Liver (tissue), 9 donors: ENCODE measurements around the gene DUOXA1. TPM values are rescaled to one million over a fixed set of nuclear protein-coding genes. Genes with fewer than 3 reads are reported as not detected.
"Not testable (repeated sequence)": the region's sequence is repeated elsewhere in the genome, so short reads cannot be mapped to it uniquely, and the experiment has no call there.

Source experiments
- DNase-seq: peaks from one replicate; pipeline ENCODE4 v3.0.0-alpha.2; 2017; ENCODE audit warnings: low spot score
- H3K27ac ChIP-seq, 2 donors: one replicate each; pipeline ENCODE4 v1.7.0; 2013; ENCODE audit warnings: inconsistent platforms in 2 of 2, low read length in 2 of 2, control low read depth in 1 of 2, low read depth in 1 of 2, mild to moderate bottlenecking in 1 of 2
- H3K27me3 ChIP-seq, 4 donors: one replicate each; pipeline versions ENCODE4 v1.6.1 to v1.7.0; 2013; ENCODE audit warnings: low read length in 3 of 4, inconsistent platforms in 1 of 4, mild to moderate bottlenecking in 1 of 4, moderate library complexity in 1 of 4; ENCODE audit not compliant: control insufficient read depth in 4 of 4, insufficient read depth in 4 of 4
- H3K36me3 ChIP-seq, 4 donors: one replicate each; pipeline versions ENCODE4 v1.6.1 to v1.7.0; 2013; ENCODE audit warnings: low read length in 3 of 4, mild to moderate bottlenecking in 3 of 4, low read depth in 1 of 4, moderate library complexity in 1 of 4; ENCODE audit not compliant: control insufficient read depth in 4 of 4, insufficient read depth in 3 of 4
- H3K4me1 ChIP-seq, 4 donors: one replicate each; pipeline versions ENCODE4 v1.6.1 to v1.7.0; 2013; ENCODE audit warnings: low read length in 3 of 4, mild to moderate bottlenecking in 3 of 4, moderate library complexity in 1 of 4; ENCODE audit not compliant: control insufficient read depth in 4 of 4, insufficient read depth in 4 of 4
- H3K4me3 ChIP-seq, 3 donors: one replicate each; pipeline versions ENCODE4 v1.6.1 to v1.7.0; 2013; ENCODE audit warnings: low read length in 3 of 3, control low read depth in 1 of 3, low read depth in 1 of 3, mild to moderate bottlenecking in 1 of 3
- H3K9ac ChIP-seq, 2 donors: one replicate each; pipeline ENCODE4 v1.7.0; 2013; ENCODE audit warnings: low read length in 2 of 2, mild to moderate bottlenecking in 2 of 2, moderate library complexity in 2 of 2, control low read depth in 1 of 2, low read depth in 1 of 2
- H3K9me3 ChIP-seq, 4 donors: one replicate each; pipeline versions ENCODE4 v1.6.1 to v1.7.0; 2013; ENCODE audit warnings: low read length in 3 of 4; ENCODE audit not compliant: control insufficient read depth in 4 of 4
- EGR1 ChIP-seq, 2 donors: IDR thresholded peaks; 2 replicates each; pipeline ENCODE4 v1.6.1; 2016 to 2018; ENCODE audit warnings: antibody characterized with exemption in 2 of 2, low read depth in 2 of 2
- FOXA2 ChIP-seq: IDR thresholded peaks from 2 replicates; pipeline ENCODE4 v1.6.1; 2016; ENCODE audit warnings: antibody characterized with exemption
- GABPA ChIP-seq, 2 donors: IDR thresholded peaks in 1 of 2; conservative IDR thresholded peaks in 1 of 2; 2 replicates each; pipeline ENCODE4 v1.6.1; 2016; ENCODE audit warnings: antibody characterized with exemption in 2 of 2, mild to moderate bottlenecking in 1 of 2, moderate library complexity in 1 of 2
- HNF4A ChIP-seq, 2 donors: conservative IDR thresholded peaks; 2 replicates each; pipeline ENCODE4 v1.6.1; 2016; ENCODE audit warnings: antibody characterized with exemption in 2 of 2, mild to moderate bottlenecking in 2 of 2
- HNF4G ChIP-seq: IDR thresholded peaks from 2 replicates; pipeline ENCODE4 v1.6.1; 2016; ENCODE audit warnings: antibody characterized with exemption
- JUND ChIP-seq, 2 donors: IDR thresholded peaks; 2 replicates each; pipeline ENCODE4 v1.6.1; 2016; ENCODE audit warnings: antibody characterized with exemption in 2 of 2
- NR2F2 ChIP-seq: IDR thresholded peaks from 2 replicates; pipeline ENCODE4 v1.6.1; 2016; ENCODE audit warnings: antibody characterized with exemption
- RXRA ChIP-seq, 2 donors: IDR thresholded peaks; 2 replicates each; pipeline ENCODE4 v1.6.1; 2017 to 2018; ENCODE audit warnings: antibody characterized with exemption in 2 of 2, mild to moderate bottlenecking in 1 of 2
- SP1 ChIP-seq: IDR thresholded peaks from 2 replicates; pipeline ENCODE4 v1.6.1; 2018; ENCODE audit warnings: antibody characterized with exemption, mild to moderate bottlenecking
- TAF1 ChIP-seq: conservative IDR thresholded peaks from 2 replicates; pipeline ENCODE4 v1.6.1; 2016; ENCODE audit warnings: antibody characterized with exemption, mild to moderate bottlenecking
- WGBS: extraction: QIAGEN DNeasy Blood & Tissue Kit; methylation state at CpG from one replicate; pipeline ENCODE4 v1.1.7; 2013; 5-methylcytosine and 5-hydroxymethylcytosine counted together
- polyA plus RNA-seq, 2 donors: library from polyadenylated mRNA; stranded (reverse) in 1 of 2; unstranded in 1 of 2; fragments of 200-250 nt in 1 of 2; fragments of >200 nt in 1 of 2; fragmentation: Nextera tagmentation in 1 of 2; extraction: Ambion mirVana in 1 of 2; gene quantifications; one replicate each; pipeline versions ENCODE4 v1.2.1 to v1.2.3, GENCODE V29; 2013 to 2015
- total RNA-seq, 2 donors: library from RNA; depleted of rRNA; stranded (reverse); fragments of >200 nt; gene quantifications; one replicate each; pipeline ENCODE4 v1.2.3, GENCODE V29; 2014
- TF ChIP-seq, protein P1 (sequence below): IDR thresholded peaks from 2 replicates; pipeline ENCODE4 v1.6.1; 2016; ENCODE audit warnings: antibody characterized with exemption
- TF ChIP-seq, protein P2 (sequence below): IDR thresholded peaks from 2 replicates; pipeline ENCODE4 v1.6.1; 2016; ENCODE audit warnings: antibody characterized with exemption
- TF ChIP-seq, protein P3 (sequence below): IDR thresholded peaks from 2 replicates; pipeline ENCODE4 v1.6.1; 2016; ENCODE audit warnings: antibody characterized with exemption
- TF ChIP-seq, protein P4 (sequence below): IDR thresholded peaks from 2 replicates; pipeline ENCODE4 v1.6.1; 2016; ENCODE audit warnings: antibody characterized with exemption, mild to moderate bottlenecking
- donor health status: healthy.
- donor health status: healthy.
- donor health status: healthy.
- donor health status: healthy.
- donor health status: healthy.

DUOXA1 gene
- total and polyA plus RNA-seq, 4 donors = 0.02 TPM; not detected in 3

DNA sequence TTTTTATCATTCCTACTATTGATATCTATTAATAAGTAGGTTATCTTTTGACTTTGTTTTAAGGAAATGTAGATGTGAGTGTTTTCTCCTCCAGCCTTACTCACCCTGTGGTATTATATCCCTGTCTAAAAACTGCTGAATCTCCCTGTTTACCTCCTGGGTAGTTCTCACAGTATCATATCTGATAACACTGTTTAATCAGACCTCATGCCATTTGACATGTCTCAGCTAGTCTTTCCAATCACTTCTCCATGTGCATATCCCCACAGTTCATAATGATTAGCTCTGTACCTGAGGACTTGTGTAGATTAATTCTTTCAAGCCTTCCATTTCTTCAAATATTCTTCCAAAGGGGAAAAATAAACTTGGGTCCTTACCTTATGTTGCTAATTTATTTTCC is 46.5 kb downstream of the DUOXA1 start:
- no peaks in the 10 kb centered on the region for H3K36me3 ChIP-seq
- H3K9me3 ChIP-seq = no peaks in the 10 kb centered on the region
- no peaks in the 10 kb centered on the region for H3K4me1 ChIP-seq
- no peak overlapping the region for H3K4me3 ChIP-seq
- no peak overlapping the region for H3K9ac ChIP-seq
- no peak overlapping the region for H3K27ac ChIP-seq
- no peaks in the 10 kb centered on the region for H3K27me3 ChIP-seq
- no peak for DNase-seq
- no peak for TF ChIP-seq JUND (IDR thresholded peaks at IDR 0.05)
- TF ChIP-seq TAF1 = no peak
- TF ChIP-seq HNF4A (conservative IDR thresholded peaks at IDR 0.05) = peak in 1 of 2 donors; percentile 21
- TF ChIP-seq SP1 = no peak
- TF ChIP-seq, protein P1, sequence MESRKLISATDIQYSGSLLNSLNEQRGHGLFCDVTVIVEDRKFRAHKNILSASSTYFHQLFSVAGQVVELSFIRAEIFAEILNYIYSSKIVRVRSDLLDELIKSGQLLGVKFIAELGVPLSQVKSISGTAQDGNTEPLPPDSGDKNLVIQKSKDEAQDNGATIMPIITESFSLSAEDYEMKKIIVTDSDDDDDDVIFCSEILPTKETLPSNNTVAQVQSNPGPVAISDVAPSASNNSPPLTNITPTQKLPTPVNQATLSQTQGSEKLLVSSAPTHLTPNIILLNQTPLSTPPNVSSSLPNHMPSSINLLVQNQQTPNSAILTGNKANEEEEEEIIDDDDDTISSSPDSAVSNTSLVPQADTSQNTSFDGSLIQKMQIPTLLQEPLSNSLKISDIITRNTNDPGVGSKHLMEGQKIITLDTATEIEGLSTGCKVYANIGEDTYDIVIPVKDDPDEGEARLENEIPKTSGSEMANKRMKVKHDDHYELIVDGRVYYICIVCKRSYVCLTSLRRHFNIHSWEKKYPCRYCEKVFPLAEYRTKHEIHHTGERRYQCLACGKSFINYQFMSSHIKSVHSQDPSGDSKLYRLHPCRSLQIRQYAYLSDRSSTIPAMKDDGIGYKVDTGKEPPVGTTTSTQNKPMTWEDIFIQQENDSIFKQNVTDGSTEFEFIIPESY = no peak
- TF ChIP-seq RXRA (IDR thresholded peaks at IDR 0.05) = peak in 1 of 2 donors; percentile 12
- TF ChIP-seq NR2F2 = no peak
- no peak for TF ChIP-seq HNF4G
- peak; percentile 36 for TF ChIP-seq FOXA2
- TF ChIP-seq, protein P2, sequence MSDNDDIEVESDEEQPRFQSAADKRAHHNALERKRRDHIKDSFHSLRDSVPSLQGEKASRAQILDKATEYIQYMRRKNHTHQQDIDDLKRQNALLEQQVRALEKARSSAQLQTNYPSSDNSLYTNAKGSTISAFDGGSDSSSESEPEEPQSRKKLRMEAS = no peak
- TF ChIP-seq EGR1 (IDR thresholded peaks at IDR 0.05; ENCODE audit: low read depth in 2 of 2) = no peak
- TF ChIP-seq, protein P3, sequence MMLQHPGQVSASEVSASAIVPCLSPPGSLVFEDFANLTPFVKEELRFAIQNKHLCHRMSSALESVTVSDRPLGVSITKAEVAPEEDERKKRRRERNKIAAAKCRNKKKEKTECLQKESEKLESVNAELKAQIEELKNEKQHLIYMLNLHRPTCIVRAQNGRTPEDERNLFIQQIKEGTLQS = no peak
- no peak for TF ChIP-seq GABPA (IDR thresholded peaks at IDR 0.05 in 1 of 2, conservative IDR thresholded peaks at IDR 0.05 in 1 of 2)
- TF ChIP-seq, protein P4, sequence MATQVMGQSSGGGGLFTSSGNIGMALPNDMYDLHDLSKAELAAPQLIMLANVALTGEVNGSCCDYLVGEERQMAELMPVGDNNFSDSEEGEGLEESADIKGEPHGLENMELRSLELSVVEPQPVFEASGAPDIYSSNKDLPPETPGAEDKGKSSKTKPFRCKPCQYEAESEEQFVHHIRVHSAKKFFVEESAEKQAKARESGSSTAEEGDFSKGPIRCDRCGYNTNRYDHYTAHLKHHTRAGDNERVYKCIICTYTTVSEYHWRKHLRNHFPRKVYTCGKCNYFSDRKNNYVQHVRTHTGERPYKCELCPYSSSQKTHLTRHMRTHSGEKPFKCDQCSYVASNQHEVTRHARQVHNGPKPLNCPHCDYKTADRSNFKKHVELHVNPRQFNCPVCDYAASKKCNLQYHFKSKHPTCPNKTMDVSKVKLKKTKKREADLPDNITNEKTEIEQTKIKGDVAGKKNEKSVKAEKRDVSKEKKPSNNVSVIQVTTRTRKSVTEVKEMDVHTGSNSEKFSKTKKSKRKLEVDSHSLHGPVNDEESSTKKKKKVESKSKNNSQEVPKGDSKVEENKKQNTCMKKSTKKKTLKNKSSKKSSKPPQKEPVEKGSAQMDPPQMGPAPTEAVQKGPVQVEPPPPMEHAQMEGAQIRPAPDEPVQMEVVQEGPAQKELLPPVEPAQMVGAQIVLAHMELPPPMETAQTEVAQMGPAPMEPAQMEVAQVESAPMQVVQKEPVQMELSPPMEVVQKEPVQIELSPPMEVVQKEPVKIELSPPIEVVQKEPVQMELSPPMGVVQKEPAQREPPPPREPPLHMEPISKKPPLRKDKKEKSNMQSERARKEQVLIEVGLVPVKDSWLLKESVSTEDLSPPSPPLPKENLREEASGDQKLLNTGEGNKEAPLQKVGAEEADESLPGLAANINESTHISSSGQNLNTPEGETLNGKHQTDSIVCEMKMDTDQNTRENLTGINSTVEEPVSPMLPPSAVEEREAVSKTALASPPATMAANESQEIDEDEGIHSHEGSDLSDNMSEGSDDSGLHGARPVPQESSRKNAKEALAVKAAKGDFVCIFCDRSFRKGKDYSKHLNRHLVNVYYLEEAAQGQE = no peak

DNA sequence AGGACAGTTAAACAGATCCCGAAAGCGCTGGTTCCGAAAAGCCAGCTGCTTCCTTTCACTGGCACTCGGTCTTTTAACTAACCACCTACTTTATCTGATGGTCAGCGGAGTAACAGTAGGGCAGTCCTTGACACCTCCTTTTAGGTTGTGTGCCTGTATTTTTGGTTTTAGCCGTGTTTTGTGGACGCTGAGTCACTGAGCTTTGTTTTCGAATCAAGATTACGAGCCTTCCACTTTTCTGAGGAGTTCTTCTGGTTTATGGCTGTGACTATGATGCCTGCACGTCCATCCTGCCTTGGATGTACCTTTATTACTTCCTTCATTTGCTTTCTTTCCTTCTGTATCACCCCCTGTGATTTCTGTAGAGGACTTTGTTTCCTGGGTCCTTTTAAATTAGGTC is 47.3 kb downstream of the DUOXA1 start:
- not testable (repeated sequence) for H3K27me3 ChIP-seq, H3K36me3 ChIP-seq, H3K27ac ChIP-seq, DNase-seq, H3K4me1 ChIP-seq, H3K9me3 ChIP-seq, H3K4me3 ChIP-seq, H3K9ac ChIP-seq
- WGBS = 92% methylated on average over 10 of the region's 10 CpGs

DNA sequence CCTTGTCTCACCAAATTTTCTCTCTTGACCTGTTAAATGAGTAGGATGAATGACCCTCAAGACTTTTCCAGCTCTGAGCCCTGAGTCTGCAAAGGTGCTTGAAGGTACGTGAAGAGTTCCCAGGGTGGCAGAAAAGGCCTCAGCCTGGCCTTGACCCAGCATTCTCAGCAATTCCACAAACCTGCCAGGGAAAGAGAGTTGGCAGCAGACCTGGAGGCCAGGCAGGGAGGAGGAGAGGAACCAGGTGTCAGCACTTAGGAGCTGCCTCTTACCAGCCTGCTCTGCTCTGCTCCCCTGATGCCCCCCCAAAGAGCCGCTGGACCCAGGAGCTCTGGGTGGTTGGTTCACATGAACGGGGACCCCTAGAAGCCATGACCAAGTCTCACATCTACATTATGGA is 49.1 kb downstream of the DUOXA1 start:
- H3K36me3 ChIP-seq, H3K4me3 ChIP-seq, H3K27ac ChIP-seq, H3K9me3 ChIP-seq, DNase-seq, H3K27me3 ChIP-seq, H3K9ac ChIP-seq, H3K4me1 ChIP-seq: not testable (repeated sequence)
- WGBS = 93% methylated on average over 2 of the region's 3 CpGs

DNA sequence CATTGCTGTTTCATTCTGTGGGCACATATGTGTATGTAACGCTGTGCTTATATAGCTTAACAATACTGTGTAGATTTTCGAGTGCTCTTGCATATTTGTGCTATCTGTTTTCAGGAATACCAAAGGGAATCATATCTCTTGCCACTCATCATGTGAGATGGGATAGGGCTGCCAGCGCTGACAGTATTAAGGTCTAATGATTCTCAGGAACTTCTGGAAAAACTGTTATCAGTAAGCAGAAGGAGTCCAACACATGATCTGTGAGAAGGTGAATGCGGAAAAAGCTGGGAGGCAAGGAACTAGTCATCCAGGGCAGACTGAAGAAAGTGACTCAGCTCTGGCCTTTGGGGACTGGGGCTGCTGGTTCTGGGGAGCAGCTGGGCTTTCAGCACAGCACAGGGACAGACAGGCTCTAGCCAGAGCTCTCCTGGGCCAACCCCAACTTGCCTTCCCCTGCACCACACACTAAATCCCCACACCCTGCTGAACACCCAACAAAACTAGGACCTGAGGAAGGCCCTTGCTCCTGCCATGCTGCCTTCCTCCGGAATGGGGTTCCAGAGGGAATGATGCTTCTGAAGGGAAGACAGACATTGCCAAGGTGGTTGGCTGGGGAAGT is 49.9 kb downstream of the DUOXA1 start:
- H3K36me3 ChIP-seq, H3K9me3 ChIP-seq, H3K4me1 ChIP-seq, H3K9ac ChIP-seq, H3K4me3 ChIP-seq, H3K27ac ChIP-seq, H3K27me3 ChIP-seq, DNase-seq: not testable (repeated sequence)
- 92% methylated on average over 5 of the region's 5 CpGs for WGBS

DNA sequence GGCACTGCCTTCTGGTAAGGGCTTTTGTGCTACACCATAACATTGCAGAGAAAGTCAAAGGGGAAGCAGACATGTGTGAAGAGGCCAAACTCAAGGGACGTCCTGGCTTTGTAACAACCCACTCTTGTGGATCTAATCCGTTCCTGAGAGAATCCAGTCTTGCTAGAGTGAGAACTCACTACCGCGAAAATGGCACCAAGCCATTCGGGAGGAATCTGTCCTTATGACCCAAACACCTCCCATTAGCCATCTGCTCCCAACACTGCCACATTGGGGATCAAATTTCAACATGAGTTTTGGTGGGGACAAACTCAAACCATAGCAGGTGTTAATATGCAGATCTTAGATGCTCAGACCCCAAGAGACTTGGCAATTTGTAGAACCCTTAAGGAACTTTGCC is 50.5 kb downstream of the DUOXA1 start:
- H3K36me3 ChIP-seq, H3K4me1 ChIP-seq, DNase-seq, H3K9me3 ChIP-seq, H3K4me3 ChIP-seq, H3K9ac ChIP-seq, H3K27me3 ChIP-seq, H3K27ac ChIP-seq: not testable (repeated sequence)
- WGBS = 76% methylated on average over 5 of the region's 5 CpGs
